Natural killer cell (primary cell): ENCODE measurements around the gene ATP2B1. TPM values are rescaled to one million over a fixed set of nuclear protein-coding genes. Genes with fewer than 3 reads are reported as not detected.

ENCODE experiments used
- ATAC-seq, 3 donors: fragments of 150-1000 bp in 2 of 3; fragments of 200-7000 bp in 1 of 3; cut with Tn5 transposase; 1 replicate in 1 of 3; 2 replicates in 2 of 3; pipeline ENCODE4 v1.10.0; 2021; ENCODE audit warnings: mild to moderate bottlenecking in 2 of 3, moderate library complexity in 2 of 3
- DNase-seq, 2 donors: peaks; one replicate each; pipeline versions ENCODE4 v3.0.0 to v3.0.0-alpha.2; 2013 to 2021; ENCODE audit warnings: mixed read lengths in 1 of 2
- H3K27ac ChIP-seq: one replicate; pipeline ENCODE4 v1.5.1; 2013; ENCODE audit warnings: mild to moderate bottlenecking, low read length
- H3K27me3 ChIP-seq: one replicate; pipeline ENCODE4 v1.6.1; 2013; ENCODE audit warnings: low read length; ENCODE audit not compliant: control insufficient read depth, insufficient read depth
- H3K36me3 ChIP-seq: one replicate; pipeline ENCODE4 v1.6.1; 2013; ENCODE audit warnings: low read length; ENCODE audit not compliant: control insufficient read depth, insufficient read depth
- H3K4me1 ChIP-seq: one replicate; pipeline ENCODE4 v1.6.1; 2013; ENCODE audit warnings: low read length; ENCODE audit not compliant: control insufficient read depth, insufficient read depth
- H3K4me3 ChIP-seq: one replicate; pipeline ENCODE4 v1.5.1; 2013; ENCODE audit warnings: low read length
- H3K9me3 ChIP-seq: one replicate; pipeline ENCODE4 v1.6.1; 2013; ENCODE audit warnings: low read length; ENCODE audit not compliant: control insufficient read depth, insufficient read depth
- H3K27ac Mint-ChIP-seq, 2 donors: one replicate each; pipeline ENCODE4 v1.8.0; 2022; ENCODE audit warnings: mild to moderate bottlenecking in 2 of 2, mixed read lengths in 2 of 2, moderate library complexity in 1 of 2
- H3K27me3 Mint-ChIP-seq, 2 donors: one replicate each; pipeline ENCODE4 v1.8.0; 2022; ENCODE audit warnings: low read depth in 2 of 2, mixed read lengths in 2 of 2
- H3K36me3 Mint-ChIP-seq: one replicate; pipeline ENCODE4 v1.8.0; 2022; ENCODE audit warnings: mixed read lengths
- H3K4me1 Mint-ChIP-seq, 2 donors: one replicate each; pipeline ENCODE4 v1.8.0; 2022; ENCODE audit warnings: mixed read lengths in 2 of 2
- H3K4me3 Mint-ChIP-seq: one replicate; pipeline ENCODE4 v1.8.0; 2022; ENCODE audit warnings: mild to moderate bottlenecking, moderate library complexity, mixed read lengths
- H3K9me3 Mint-ChIP-seq, 2 donors: one replicate each; pipeline ENCODE4 v1.8.0; 2022; ENCODE audit warnings: mixed read lengths in 2 of 2
- CTCF ChIP-seq: fragments of 200-600 bp; IDR thresholded peaks from one replicate; pipeline ENCODE4 v1.8.0; 2022; ENCODE audit warnings: antibody characterized with exemption
- WGBS: methylation state at CpG from one replicate; pipeline ENCODE4 v1.1.7; 2013; ENCODE audit warnings: missing lambda C conversion rate; ENCODE audit not compliant: insufficient coverage; 5-methylcytosine and 5-hydroxymethylcytosine counted together
- intact Hi-C: fragments of 100-400 bp; cut with micrococcal nuclease; formaldehyde crosslinking; loops from one replicate; pipeline ENCODE4 v1.14.2; 2022
- total RNA-seq, 4 donors: library from RNA; stranded (reverse); fragments of 120-200 nt in 1 of 4; gene quantifications; one replicate each; pipeline versions ENCODE4 v1.2.3 to v1.2.4, GENCODE V29; 2013 to 2022

ATP2B1 gene
- total RNA-seq, 3 donors from 2014 or later (not counting 1 experiment from before 2014, with no cell fraction given) = 87.8 to 97.6 (median 97.3) TPM

- Histone ChIP-seq H3K4me1 (peaks cover 3% of the 10 kb centered on the region), H3K36me3 (no peaks in the 10 kb centered on the region), H3K27me3 (no peaks in the 10 kb centered on the region), H3K27ac (no peak overlapping the region), H3K4me3 (no peak overlapping the region), H3K9me3 (no peaks in the 10 kb centered on the region)
- Mint-ChIP-seq H3K4me1 (peaks cover 39 to 40% of the 10 kb centered on the region in 2 donors), H3K4me3 (no peak overlapping the region), H3K27me3 (no peaks in the 10 kb centered on the region), H3K9me3 (peaks cover 0 to 6% of the 10 kb centered on the region in 2 donors), H3K36me3 (no peaks in the 10 kb centered on the region), H3K27ac (peak overlapping the region in 1 of 2 donors; percentile 20)
- TF ChIP-seq CTCF = no peak
- no peak for ATAC-seq
- no peak for DNase-seq
- 96% methylated on average over 2 of the region's 3 CpGs for WGBS
- intact Hi-C loops = no loop called here
Measured at GRCh38 chr12:89753997-89754396, 45.4 kb upstream of the ATP2B1 start.

- WGBS = no CpG with 5 or more reads among the region's 1 CpG
- Histone ChIP-seq H3K4me3 (no peak overlapping the region), H3K36me3 (no peaks in the 10 kb centered on the region), H3K27ac (no peak overlapping the region), H3K4me1 (peaks cover 3% of the 10 kb centered on the region), H3K27me3 (no peaks in the 10 kb centered on the region), H3K9me3 (no peaks in the 10 kb centered on the region)
- peak overlapping the region; percentile 14 for H3K4me3 Mint-ChIP-seq
- peaks cover 0 to 6% of the 10 kb centered on the region in 2 donors for H3K9me3 Mint-ChIP-seq
- no peaks in the 10 kb centered on the region for H3K36me3 Mint-ChIP-seq
- peaks cover 30 to 32% of the 10 kb centered on the region in 2 donors for H3K4me1 Mint-ChIP-seq
- ATAC-seq (peak in 2 of 3 donors; percentile 39 to 79), DNase-seq (no peak)
- H3K27me3 Mint-ChIP-seq = no peaks in the 10 kb centered on the region
- H3K27ac Mint-ChIP-seq = peak overlapping the region in 1 of 2 donors; percentile 50
- intact Hi-C loops = no loop called here
- no peak for TF ChIP-seq CTCF
Measured at GRCh38 chr12:89752341-89752740, 43.7 kb upstream of the ATP2B1 start.

GRCh38 chr12:89750389-89751351, 42.0 kb upstream of the ATP2B1 start:
- intact Hi-C loops = no loop called here
- TF ChIP-seq CTCF = no peak
- Histone ChIP-seq H3K9me3 (no peaks in the 10 kb centered on the region), H3K4me1 (no peaks in the 10 kb centered on the region), H3K27me3 (no peaks in the 10 kb centered on the region), H3K27ac (no peak overlapping the region), H3K36me3 (no peaks in the 10 kb centered on the region), H3K4me3 (no peak overlapping the region)
- ATAC-seq = no peak
- no peak for DNase-seq
- H3K4me3 Mint-ChIP-seq = no peak overlapping the region
- no peaks in the 10 kb centered on the region for H3K27me3 Mint-ChIP-seq
- 96% methylated on average over 3 of the region's 6 CpGs for WGBS
- no peak overlapping the region for H3K27ac Mint-ChIP-seq
- peaks cover 13 to 16% of the 10 kb centered on the region in 2 donors for H3K4me1 Mint-ChIP-seq
- no peaks in the 10 kb centered on the region for H3K36me3 Mint-ChIP-seq
- no peaks in the 10 kb centered on the region for H3K9me3 Mint-ChIP-seq
